K562 (cell line): Measurements from ENCODE around the gene APLP1. TPM values are rescaled to one million over a fixed set of nuclear protein-coding genes. Genes with fewer than 3 reads are reported as not detected.

ENCODE experiments used
- CBFB ChIP-seq: sonication (generic); formaldehyde crosslinking; IDR thresholded peaks from 2 replicates; pipeline ENCODE4 v1.4.0; 2020; ENCODE audit warnings: mild to moderate bottlenecking, missing genetic modification reagents
- CREB3L1 ChIP-seq: fragments of 450-650 bp; IDR thresholded peaks from 2 replicates; pipeline ENCODE4 v1.6.1; 2014; ENCODE audit warnings: low read depth, mild to moderate bottlenecking, moderate library complexity, borderline replicate concordance
- MNT ChIP-seq, 2 experiments: fragments of 450-650 bp; conservative IDR thresholded peaks; 2 replicates each; pipeline ENCODE4 v1.6.1; 2017; ENCODE audit warnings: mild to moderate bottlenecking in 2 of 2, moderate library complexity in 2 of 2
- PML ChIP-seq: IDR thresholded peaks from 2 replicates; pipeline ENCODE4 v1.6.1; 2012; ENCODE audit warnings: low read length, inconsistent platforms
- SAFB2 ChIP-seq: fragments of 200-400 bp; formaldehyde crosslinking; IDR thresholded peaks from 2 replicates; pipeline ENCODE4 v1.6.1; 2018; ENCODE audit warnings: borderline replicate concordance, low read length, low read depth, moderate library complexity; ENCODE audit not compliant: severe bottlenecking
- TFAP4 ChIP-seq: sonication (generic); formaldehyde crosslinking; IDR thresholded peaks from 2 replicates; pipeline ENCODE4 v1.8.0; 2022; ENCODE audit warnings: missing genetic modification reagents, mild to moderate bottlenecking, moderate library complexity, borderline replicate concordance
- ZBTB8A ChIP-seq: fragments of 450-650 bp; IDR thresholded peaks from 2 replicates; pipeline ENCODE4 v1.6.1; 2018; ENCODE audit warnings: mild to moderate bottlenecking, moderate library complexity; ENCODE audit not compliant: partially characterized antibody
- ZNF124 ChIP-seq: sonication (generic); formaldehyde crosslinking; IDR thresholded peaks from 2 replicates; pipeline ENCODE4 v1.8.1; 2022; ENCODE audit warnings: missing genetic modification reagents
- ZNF324 ChIP-seq: fragments of 250-450 bp; sonication (Bioruptor Pico); IDR thresholded peaks from 2 replicates; pipeline ENCODE4 v1.4.0; 2020; ENCODE audit warnings: mild to moderate bottlenecking
- ZNF431 ChIP-seq: sonication (generic); formaldehyde crosslinking; IDR thresholded peaks from 2 replicates; pipeline ENCODE4 v1.8.0; 2022; ENCODE audit warnings: mild to moderate bottlenecking, missing genetic modification reagents
- ZNF449 ChIP-seq: fragments of 250-450 bp; sonication (Bioruptor Pico); IDR thresholded peaks from 2 replicates; pipeline ENCODE4 v1.8.0; 2022; ENCODE audit warnings: moderate library complexity, mild to moderate bottlenecking, inconsistent platforms
- polyA plus RNA-seq, 8 experiments: library from polyadenylated mRNA; depleted of rRNA in 4 of 8; stranded (reverse) in 5 of 8; unstranded in 3 of 8; fragments of >200 nt; fragmentation: Nextera tagmentation in 2 of 8; fragmentation: Illumina TruSeq in 1 of 8; extraction: Ambion mirVana in 2 of 8; extraction: Trizol in 1 of 8; gene quantifications; 2 replicates each; pipeline versions ENCODE4 v1.2.1 to v1.2.3, GENCODE V29; 2011 to 2014; ENCODE audit warnings: inconsistent platforms in 1 of 8, missing spikeins in 1 of 8
- total RNA-seq, 7 experiments: library from RNA; depleted of rRNA in 6 of 7; stranded (reverse); fragments of >200 nt in 6 of 7; fragmentation: Illumina TruSeq in 2 of 7; extraction: Trizol in 2 of 7; gene quantifications; 2 replicates each; pipeline versions ENCODE4 v1.2.1 to v1.2.3, GENCODE V29; 2011 to 2021; ENCODE audit warnings: low replicate concordance in 1 of 7
- TF ChIP-seq, protein P1 (sequence below): fragments of 450-650 bp; IDR thresholded peaks from 2 replicates; pipeline ENCODE4 v1.6.1; 2017; ENCODE audit warnings: antibody characterized with exemption, mild to moderate bottlenecking
- TF ChIP-seq, protein P2 (sequence below): conservative IDR thresholded peaks from 2 replicates; pipeline ENCODE4 v1.6.1; 2011; ENCODE audit warnings: low read depth, mild to moderate bottlenecking, low read length; ENCODE audit not compliant: control insufficient read depth

The APLP1 gene
- total and polyA plus RNA-seq, 9 of the 15 experiments (the other 6 are each of a cell fraction or from before 2014, with no cell fraction given): 0.69 to 9.9 (median 4.7) TPM

- TF ChIP-seq, protein P1, sequence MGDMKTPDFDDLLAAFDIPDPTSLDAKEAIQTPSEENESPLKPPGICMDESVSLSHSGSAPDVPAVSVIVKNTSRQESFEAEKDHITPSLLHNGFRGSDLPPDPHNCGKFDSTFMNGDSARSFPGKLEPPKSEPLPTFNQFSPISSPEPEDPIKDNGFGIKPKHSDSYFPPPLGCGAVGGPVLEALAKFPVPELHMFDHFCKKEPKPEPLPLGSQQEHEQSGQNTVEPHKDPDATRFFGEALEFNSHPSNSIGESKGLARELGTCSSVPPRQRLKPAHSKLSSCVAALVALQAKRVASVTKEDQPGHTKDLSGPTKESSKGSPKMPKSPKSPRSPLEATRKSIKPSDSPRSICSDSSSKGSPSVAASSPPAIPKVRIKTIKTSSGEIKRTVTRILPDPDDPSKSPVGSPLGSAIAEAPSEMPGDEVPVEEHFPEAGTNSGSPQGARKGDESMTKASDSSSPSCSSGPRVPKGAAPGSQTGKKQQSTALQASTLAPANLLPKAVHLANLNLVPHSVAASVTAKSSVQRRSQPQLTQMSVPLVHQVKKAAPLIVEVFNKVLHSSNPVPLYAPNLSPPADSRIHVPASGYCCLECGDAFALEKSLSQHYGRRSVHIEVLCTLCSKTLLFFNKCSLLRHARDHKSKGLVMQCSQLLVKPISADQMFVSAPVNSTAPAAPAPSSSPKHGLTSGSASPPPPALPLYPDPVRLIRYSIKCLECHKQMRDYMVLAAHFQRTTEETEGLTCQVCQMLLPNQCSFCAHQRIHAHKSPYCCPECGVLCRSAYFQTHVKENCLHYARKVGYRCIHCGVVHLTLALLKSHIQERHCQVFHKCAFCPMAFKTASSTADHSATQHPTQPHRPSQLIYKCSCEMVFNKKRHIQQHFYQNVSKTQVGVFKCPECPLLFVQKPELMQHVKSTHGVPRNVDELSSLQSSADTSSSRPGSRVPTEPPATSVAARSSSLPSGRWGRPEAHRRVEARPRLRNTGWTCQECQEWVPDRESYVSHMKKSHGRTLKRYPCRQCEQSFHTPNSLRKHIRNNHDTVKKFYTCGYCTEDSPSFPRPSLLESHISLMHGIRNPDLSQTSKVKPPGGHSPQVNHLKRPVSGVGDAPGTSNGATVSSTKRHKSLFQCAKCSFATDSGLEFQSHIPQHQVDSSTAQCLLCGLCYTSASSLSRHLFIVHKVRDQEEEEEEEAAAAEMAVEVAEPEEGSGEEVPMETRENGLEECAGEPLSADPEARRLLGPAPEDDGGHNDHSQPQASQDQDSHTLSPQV: no peak
- TF ChIP-seq PML: no peak
- TF ChIP-seq, protein P2, sequence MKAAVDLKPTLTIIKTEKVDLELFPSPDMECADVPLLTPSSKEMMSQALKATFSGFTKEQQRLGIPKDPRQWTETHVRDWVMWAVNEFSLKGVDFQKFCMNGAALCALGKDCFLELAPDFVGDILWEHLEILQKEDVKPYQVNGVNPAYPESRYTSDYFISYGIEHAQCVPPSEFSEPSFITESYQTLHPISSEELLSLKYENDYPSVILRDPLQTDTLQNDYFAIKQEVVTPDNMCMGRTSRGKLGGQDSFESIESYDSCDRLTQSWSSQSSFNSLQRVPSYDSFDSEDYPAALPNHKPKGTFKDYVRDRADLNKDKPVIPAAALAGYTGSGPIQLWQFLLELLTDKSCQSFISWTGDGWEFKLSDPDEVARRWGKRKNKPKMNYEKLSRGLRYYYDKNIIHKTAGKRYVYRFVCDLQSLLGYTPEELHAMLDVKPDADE: no peak
- no peak for TF ChIP-seq ZBTB8A
- no peak for TF ChIP-seq ZNF431 (CRISPR knock-in tag)
- TF ChIP-seq ZNF449 (CRISPR knock-in tag): no peak
- TF ChIP-seq MNT (conservative IDR thresholded peaks at IDR 0.05): peak; percentile 76 to 78
- no peak for TF ChIP-seq CBFB
- TF ChIP-seq SAFB2: no peak
- no peak for TF ChIP-seq ZNF124 (CRISPR knock-in tag)
- no peak for TF ChIP-seq ZNF324 (CRISPR knock-in tag)
- TF ChIP-seq TFAP4: peak; percentile 62; the same call in 1 of the 2 replicates
- TF ChIP-seq CREB3L1: no peak
These were observed 22.9 kb upstream of the APLP1 start (continued) for GRCh38 chr19:35845215-35846037.
